K562 (cell line): ENCODE results near the gene NRP2. TPM values are rescaled to one million over a fixed set of nuclear protein-coding genes. Genes with fewer than 3 reads are reported as not detected.

Source experiments
- ATAC-seq: fragments of 200-7000 bp; cut with Tn5 transposase; 3 replicates; pipeline ENCODE4 v1.9.1; 2020; ENCODE audit warnings: moderate library complexity
- BruUV-seq: library from RNA; stranded (reverse); fragments of 400-500 nt; replicated peaks from 2 replicates; lab custom pipeline; 2021; lab: Mats Ljungman, UMichigan
- CTCF ChIA-PET: fragments of 300-600 bp; formaldehyde crosslinking; extraction: SDS; loops from one replicate; lab custom pipeline; 2021; ENCODE audit warnings: low intra/inter-chr PET ratio; lab: Yijun Ruan, JAX
- POLR2A ChIA-PET: fragments of 300-600, 350-650 bp; sonication (Branson Sonifier 250); formaldehyde crosslinking; extraction: SDS; loops from one replicate; lab custom pipeline; 2021; ENCODE audit warnings: antibody characterized with exemption, inconsistent platforms; lab: Yijun Ruan, JAX
- DNase-seq, 4 experiments: peaks; one replicate each; pipeline versions ENCODE4 v3.0.0 to v3.0.0-alpha.2; 2011 to 2018; ENCODE audit warnings: low spot score in 3 of 4, mixed read lengths in 3 of 4; ENCODE audit errors: extremely low read depth in 1 of 4
- FAIRE-seq: peaks from 2 replicates; lab custom pipeline; 2011; peaks lifted over from hg19 to GRCh38; lab: Jason Lieb, UNC
- H2AFZ ChIP-seq: 2 replicates; pipeline ENCODE4 v1.6.0; 2011; ENCODE audit warnings: low read depth, low read length, control low read depth, inconsistent platforms
- H3K27ac ChIP-seq: fragments of 200-600 bp; 3 replicates; pipeline ENCODE4 v1.8.0; 2011; ENCODE audit warnings: low read depth, mild to moderate bottlenecking, control low read depth, inconsistent platforms, low read length, moderate library complexity, mixed read lengths; ENCODE audit errors: extremely low read depth
- H3K27me3 ChIP-seq, 2 experiments: fragments of 300-600 bp in 1 of 2; 2 replicates in 1 of 2; 3 replicates in 1 of 2; pipeline versions ENCODE4 v1.6.0 to v1.8.0; 2011; ENCODE audit warnings: inconsistent platforms in 2 of 2, low read length in 2 of 2, mild to moderate bottlenecking in 1 of 2, mixed read lengths in 1 of 2, moderate library complexity in 1 of 2; ENCODE audit not compliant: control insufficient read depth in 2 of 2, insufficient read depth in 2 of 2
- H3K36me3 ChIP-seq: fragments of 300-600 bp; 3 replicates; pipeline ENCODE4 v1.8.0; 2011; ENCODE audit warnings: mild to moderate bottlenecking, low read length, inconsistent platforms; ENCODE audit not compliant: control insufficient read depth, insufficient read depth
- H3K4me1 ChIP-seq, 2 experiments: fragments of 200-600 bp in 1 of 2; replicated peaks in 1 of 2; 2 replicates in 1 of 2; 3 replicates in 1 of 2; pipeline versions ENCODE4 v1.5.1 to v1.8.0; 2011; ENCODE audit warnings: inconsistent platforms in 2 of 2, low read length in 2 of 2, mild to moderate bottlenecking in 1 of 2, mixed read lengths in 1 of 2, moderate library complexity in 1 of 2; ENCODE audit not compliant: control insufficient read depth in 2 of 2, insufficient read depth in 2 of 2
- H3K4me2 ChIP-seq: 2 replicates; pipeline ENCODE4 v1.6.1; 2011; ENCODE audit warnings: low read length, control low read depth, inconsistent platforms, mixed read lengths; ENCODE audit not compliant: insufficient read depth
- H3K4me3 ChIP-seq: fragments of 200-600 bp; sonication (generic), shearing (Covaris generic); 2 replicates; pipeline ENCODE4 v1.5.1; 2016; ENCODE audit warnings: control low read depth, inconsistent platforms
- H3K79me2 ChIP-seq: fragments of 200-600 bp; 3 replicates; pipeline ENCODE4 v1.8.0; 2011; ENCODE audit warnings: low read length, inconsistent platforms; ENCODE audit not compliant: control insufficient read depth, insufficient read depth
- H3K9ac ChIP-seq, 2 experiments: 2 replicates each; pipeline versions ENCODE4 v1.6.0 to v1.6.1; 2011; ENCODE audit warnings: low read depth in 2 of 2, low read length in 2 of 2, control low read depth in 1 of 2, inconsistent platforms in 1 of 2, mild to moderate bottlenecking in 1 of 2, mixed read lengths in 1 of 2; ENCODE audit not compliant: insufficient read depth in 1 of 2
- H3K9me1 ChIP-seq: one replicate; pipeline ENCODE4 v1.6.0; 2011; ENCODE audit warnings: inconsistent platforms, mild to moderate bottlenecking, low read length, moderate library complexity; ENCODE audit not compliant: control insufficient read depth, insufficient read depth
- H3K9me3 ChIP-seq: replicated peaks from 2 replicates; pipeline ENCODE4 v1.5.1; 2011; ENCODE audit warnings: low read depth, low read length, inconsistent platforms; ENCODE audit not compliant: control insufficient read depth, insufficient read depth
- H4K20me1 ChIP-seq: replicated peaks from 2 replicates; pipeline ENCODE4 v1.6.1; 2011; ENCODE audit warnings: low read length, inconsistent platforms, mixed read lengths; ENCODE audit not compliant: control insufficient read depth, insufficient read depth
- BMI1 ChIP-seq: fragments of 150-350 bp; IDR thresholded peaks from 2 replicates; pipeline ENCODE4 v1.6.1; 2014; ENCODE audit warnings: low read length
- CEBPB ChIP-seq: fragments of 450-650 bp; IDR thresholded peaks from 2 replicates; pipeline ENCODE4 v1.6.1; 2016; ENCODE audit warnings: missing genetic modification characterization, missing compliant biosample characterization
- DLX4 ChIP-seq: fragments of 250-450 bp; sonication (Bioruptor Pico); IDR thresholded peaks from 2 replicates; pipeline ENCODE4 v1.6.1; 2021; ENCODE audit warnings: mild to moderate bottlenecking
- EWSR1 ChIP-seq: fragments of 450-650 bp; IDR thresholded peaks from 2 replicates; pipeline ENCODE4 v1.6.1; 2018; ENCODE audit warnings: borderline replicate concordance, mild to moderate bottlenecking, low read depth, moderate library complexity; ENCODE audit not compliant: partially characterized antibody
- GABPB2 ChIP-seq: fragments of 250-450 bp; sonication (Bioruptor Pico); conservative IDR thresholded peaks from 2 replicates; pipeline ENCODE4 v1.5.1; 2021; ENCODE audit warnings: mild to moderate bottlenecking
- HMG20A ChIP-seq: fragments of 450-650 bp; formaldehyde crosslinking; conservative IDR thresholded peaks from 2 replicates; pipeline ENCODE4 v1.4.0; 2020; ENCODE audit warnings: mild to moderate bottlenecking, mixed read lengths
- KAT2B ChIP-seq: IDR thresholded peaks from one replicate; pipeline ENCODE4 v1.6.1; 2012; ENCODE audit warnings: low read depth, mild to moderate bottlenecking, control low read depth, inconsistent platforms, low read length, moderate library complexity
- NKRF ChIP-seq: fragments of 450-650 bp; IDR thresholded peaks from 2 replicates; pipeline ENCODE4 v1.6.1; 2016; ENCODE audit warnings: borderline replicate concordance
- ZNF212 ChIP-seq: fragments of 450-650 bp; formaldehyde crosslinking; IDR thresholded peaks from 2 replicates; pipeline ENCODE4 v1.4.0; 2020; ENCODE audit warnings: mild to moderate bottlenecking
- ZNF609 ChIP-seq: sonication (generic); formaldehyde crosslinking; IDR thresholded peaks from 2 replicates; pipeline ENCODE4 v1.8.1; 2023; ENCODE audit warnings: missing genetic modification reagents, mild to moderate bottlenecking, borderline replicate concordance
- WGBS: fragments of 100-300 bp; shearing (Covaris generic); methylation state at CpG from one replicate; pipeline ENCODE4 v1.1.6; 2016; ENCODE audit warnings: low coverage, mixed read lengths; ENCODE audit not compliant: insufficient coverage; ENCODE audit errors: missing lambda C conversion rate; 5-methylcytosine and 5-hydroxymethylcytosine counted together
- in situ Hi-C: fragments of 300-500 bp; cut with MboI; formaldehyde crosslinking; loops from 4 replicates; pipeline ENCODE4 v1.15.0; 2018; ENCODE audit warnings: inconsistent platforms, mixed read lengths
- intact Hi-C: fragments of 100-400 bp; cut with micrococcal nuclease; formaldehyde crosslinking; loops from 2 replicates; pipeline ENCODE4 v1.14.2; 2022
- polyA plus RNA-seq, 8 experiments: library from polyadenylated mRNA; depleted of rRNA in 4 of 8; stranded (reverse) in 5 of 8; unstranded in 3 of 8; fragments of >200 nt; fragmentation: Nextera tagmentation in 2 of 8; fragmentation: Illumina TruSeq in 1 of 8; extraction: Ambion mirVana in 2 of 8; extraction: Trizol in 1 of 8; gene quantifications; 2 replicates each; pipeline versions ENCODE4 v1.2.1 to v1.2.3, GENCODE V29; 2011 to 2014; ENCODE audit warnings: inconsistent platforms in 1 of 8, missing spikeins in 1 of 8
- total RNA-seq, 7 experiments: library from RNA; depleted of rRNA in 6 of 7; stranded (reverse); fragments of >200 nt in 6 of 7; fragmentation: Illumina TruSeq in 2 of 7; extraction: Trizol in 2 of 7; gene quantifications; 2 replicates each; pipeline versions ENCODE4 v1.2.1 to v1.2.3, GENCODE V29; 2011 to 2021; ENCODE audit warnings: low replicate concordance in 1 of 7

NRP2 gene
- total and polyA plus RNA-seq, 9 of the 15 experiments (the other 6 are each of a cell fraction or from before 2014, with no cell fraction given), result 0.05 to 0.31 (median 0.15) TPM; not detected in 5

- WGBS, result 4% methylated on average over 11 of the region's 13 CpGs
- Histone ChIP-seq H3K9ac (no peak overlapping the region), H3K9me3 (no peaks in the 10 kb centered on the region), H3K27me3 (peaks cover 0 to 19% of the 10 kb centered on the region in 2 experiments; a peak in 2 of 5 replicates), H3K36me3 (no peaks in the 10 kb centered on the region), H3K79me2 (no peaks in the 10 kb centered on the region), H3K27ac (no peak overlapping the region), H3K4me3 (no peak overlapping the region), H4K20me1 (no peaks in the 10 kb centered on the region), H3K4me2 (no peak overlapping the region), H3K4me1 (no peaks in the 10 kb centered on the region; a peak in 1 of 5 replicates), H2AFZ (no peak overlapping the region)
- DNase-seq, result no peak
- in situ Hi-C loops (no loop called here), intact Hi-C loops (no loop called here)
- no peak for ATAC-seq
- CTCF ChIA-PET, result interaction anchor here (0.6 to 0.7 kb wide), 2 partner anchors 211 to 233 kb away, joined by 4 read pairs; no protein-coding TSS in a partner anchor
- no TSS peak for BruUV-seq
- FAIRE-seq, result no peak
- POLR2A ChIA-PET, result interaction anchor here (0.6 to 0.8 kb wide), 2 partner anchors 9 to 12 kb away, joined by 3 to 5 read pairs; no protein-coding TSS in a partner anchor
- no peak for TF ChIP-seq HMG20A (CRISPR knock-in tag)
- TF ChIP-seq CEBPB (tag), result no peak
- TF ChIP-seq GABPB2 (CRISPR knock-in tag), result no peak
- no peak for TF ChIP-seq ZNF212 (CRISPR knock-in tag)
- no peak for TF ChIP-seq DLX4 (CRISPR knock-in tag)
- no peak for TF ChIP-seq EWSR1
- no peak for TF ChIP-seq NKRF
- TF ChIP-seq ZNF609, result no peak
- TF ChIP-seq KAT2B, result no peak
- TF ChIP-seq BMI1, result no peak
- TF ChIP-seq, all 486 proteins: peak for 0
- no peaks in the 10 kb centered on the region for H3K9me1 ChIP-seq
Observed at GRCh38 chr2:205714789-205715720, 32.8 kb downstream of the NRP2 start.
